ENCODE data around the gene KCNH8.

The KCNH8 gene

GRCh38 chr3:19250959-19251610, 102.8 kb downstream of the KCNH8 start:
- FAIRE-seq: no peak
- TF ChIP-seq POLR2A (IDR thresholded peaks at IDR 0.05; ENCODE audit: low read depth, low read length): no peak
- no peak for DNase-seq (ENCODE audit: insufficient read length, low spot score)

DNA sequence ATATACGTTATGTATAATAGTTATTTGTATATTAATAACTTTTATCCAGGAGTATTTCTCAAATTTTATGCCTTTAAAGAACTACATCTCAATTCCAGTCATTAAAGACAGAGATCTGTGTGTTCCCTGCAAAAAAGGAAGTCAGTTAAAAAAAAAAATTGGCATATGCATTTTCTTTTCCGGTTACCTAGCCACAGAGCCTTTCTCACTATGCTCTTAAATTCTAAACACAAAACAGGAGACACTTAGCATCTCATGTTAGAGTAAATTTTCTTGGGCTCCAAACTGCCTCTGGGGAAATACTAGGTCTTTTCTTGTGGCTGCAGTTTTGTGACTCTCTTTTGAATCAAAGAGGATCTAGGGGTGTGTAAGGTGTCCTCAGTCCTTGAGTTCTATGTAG, 105.9 kb downstream of the KCNH8 start:
- DNase-seq (ENCODE audit: insufficient read length, low spot score): no peak
- FAIRE-seq: no peak
- no peak for TF ChIP-seq POLR2A (IDR thresholded peaks at IDR 0.05; ENCODE audit: low read depth, low read length)

- DNase-seq (ENCODE audit: insufficient read length, low spot score) (no peak), FAIRE-seq (no peak)
- TF ChIP-seq POLR2A (IDR thresholded peaks at IDR 0.05; ENCODE audit: low read depth, low read length): no peak
Observed at GRCh38 chr3:19254784-19255338, 106.6 kb downstream of the KCNH8 start.

DNA sequence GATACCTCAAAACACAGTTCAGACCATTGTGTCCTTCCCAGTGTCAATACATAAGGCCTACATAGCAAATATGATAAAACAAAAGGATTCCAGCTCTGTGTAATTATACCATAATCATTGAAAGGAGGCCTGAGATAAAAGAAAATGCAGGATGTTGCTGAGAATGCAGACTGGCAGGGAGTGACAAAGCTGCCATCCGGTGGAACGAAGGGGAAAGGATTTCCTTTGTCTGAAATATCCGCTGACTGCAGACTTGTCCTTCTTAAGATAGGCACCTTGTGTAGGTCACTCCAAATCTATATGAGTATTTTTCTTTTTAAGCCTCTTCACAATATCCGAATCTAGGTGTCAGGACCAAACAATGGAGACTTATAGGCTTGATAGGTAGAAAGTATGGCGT, 108.0 kb downstream of the KCNH8 start:
- DNase-seq (ENCODE audit: insufficient read length, low spot score): no peak
- no peak for FAIRE-seq
- TF ChIP-seq POLR2A (IDR thresholded peaks at IDR 0.05; ENCODE audit: low read depth, low read length): no peak

DNA sequence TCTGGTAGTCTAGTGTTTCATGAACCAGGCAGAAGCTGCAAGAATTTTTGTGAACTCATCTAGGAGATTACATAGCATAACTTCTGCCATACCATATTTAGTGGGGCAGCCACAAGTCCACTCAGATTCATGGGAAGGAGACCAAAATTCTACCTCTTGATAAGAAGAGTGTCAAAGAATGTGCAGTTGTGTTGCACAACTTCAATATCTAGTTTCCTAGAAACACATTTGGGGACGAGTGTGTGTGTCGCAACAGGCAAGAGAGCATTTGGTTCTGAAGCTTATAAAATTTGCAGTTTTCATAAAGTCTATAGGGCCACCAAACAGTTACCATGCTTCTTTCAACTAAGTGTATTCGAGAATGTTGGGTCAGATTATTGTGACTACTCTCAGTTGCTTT, 115.3 kb downstream of the KCNH8 start:
- no peak for FAIRE-seq
- no peak for TF ChIP-seq POLR2A (IDR thresholded peaks at IDR 0.05; ENCODE audit: low read depth, low read length)
- DNase-seq (ENCODE audit: insufficient read length, low spot score): no peak

DNA sequence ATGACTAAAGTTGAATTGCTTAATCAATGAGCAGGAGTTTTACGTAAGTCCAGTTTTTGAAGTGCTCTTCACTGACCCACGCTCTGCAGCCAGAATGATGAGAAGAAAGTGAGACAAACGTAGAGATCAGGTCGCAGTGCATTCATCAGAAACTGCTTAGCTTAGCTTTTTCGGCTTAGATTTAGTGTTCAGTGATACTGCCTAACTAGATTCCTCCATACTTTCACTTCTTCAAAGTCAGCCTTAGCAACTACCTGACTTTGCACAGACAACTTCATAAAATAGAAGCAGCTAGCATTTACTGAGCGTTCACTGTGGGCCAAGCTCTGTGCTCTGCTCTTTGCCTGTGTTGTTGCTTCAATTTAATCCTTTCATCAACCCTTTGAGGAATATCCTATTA, 116.1 kb downstream of the KCNH8 start:
- FAIRE-seq (no peak), DNase-seq (ENCODE audit: insufficient read length, low spot score) (no peak)
- TF ChIP-seq POLR2A (IDR thresholded peaks at IDR 0.05; ENCODE audit: low read depth, low read length): no peak

DNA sequence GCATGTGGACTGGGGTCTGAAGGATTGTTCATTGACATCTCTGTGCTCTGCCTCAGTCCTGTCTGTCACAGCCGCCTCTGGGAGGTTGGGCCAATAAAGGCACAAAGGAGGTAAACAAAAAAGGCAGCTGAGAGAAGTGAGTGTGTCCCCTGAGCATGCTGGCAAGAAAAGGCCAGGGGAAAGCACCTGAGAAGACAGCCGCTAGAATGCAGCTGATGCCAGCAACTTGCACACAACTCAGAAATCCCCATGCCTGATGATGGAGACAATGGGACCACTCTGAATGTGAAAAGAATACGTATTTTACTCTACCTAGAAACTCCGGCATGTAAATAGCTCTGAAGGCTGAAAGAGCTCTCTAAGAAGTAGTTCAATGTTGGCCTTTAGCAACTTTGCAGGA, 118.7 kb downstream of the KCNH8 start:
- no peak for TF ChIP-seq POLR2A (IDR thresholded peaks at IDR 0.05; ENCODE audit: low read depth, low read length)
- FAIRE-seq (no peak), DNase-seq (ENCODE audit: insufficient read length, low spot score) (no peak)

DNA sequence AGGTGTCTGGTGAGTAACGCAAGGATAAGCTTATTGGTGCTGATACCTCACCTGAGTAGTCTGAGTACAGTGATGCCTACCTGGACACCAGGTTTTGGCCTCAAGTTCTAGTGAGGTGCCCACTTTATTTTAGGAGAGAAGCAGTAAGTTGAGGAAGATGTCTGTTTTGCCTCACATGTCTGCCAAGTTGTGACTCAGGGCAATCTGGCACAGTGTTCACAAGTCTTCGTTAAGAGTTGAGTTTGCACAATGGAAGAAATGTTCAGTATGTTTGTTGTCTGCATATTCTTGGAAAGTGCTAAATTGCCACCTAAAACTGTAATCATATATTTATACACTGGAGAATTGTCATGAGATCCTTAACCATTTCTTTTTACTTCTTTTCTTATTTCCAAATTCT, 122.2 kb downstream of the KCNH8 start:
- no peak for FAIRE-seq
- no peak for TF ChIP-seq POLR2A (IDR thresholded peaks at IDR 0.05; ENCODE audit: low read depth, low read length)

DNA sequence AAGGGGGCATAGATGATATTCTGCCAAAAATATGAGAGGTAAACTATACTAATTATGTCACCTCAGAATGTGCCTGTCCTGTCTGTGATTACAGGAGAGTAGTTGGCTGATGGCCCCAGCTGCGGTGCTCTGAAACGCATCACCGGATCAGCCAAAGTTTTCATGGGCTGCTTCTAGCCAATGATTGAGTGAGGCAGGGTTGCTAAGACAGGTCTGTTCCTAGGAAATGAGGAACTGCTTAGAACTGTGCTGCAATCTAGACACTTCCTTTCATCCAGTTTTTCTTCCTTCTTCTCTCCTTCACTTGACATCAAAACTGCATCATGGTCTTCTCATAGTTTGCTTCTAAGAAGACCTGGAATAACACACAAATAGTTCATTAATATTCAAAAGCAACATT, 124.0 kb downstream of the KCNH8 start:
- no peak for TF ChIP-seq POLR2A (IDR thresholded peaks at IDR 0.05; ENCODE audit: low read depth, low read length)
- DNase-seq (ENCODE audit: insufficient read length, low spot score) (no peak), FAIRE-seq (no peak)

More for the DNA sequence above, 122.2 kb downstream of the KCNH8 start:
- DNase-seq (ENCODE audit: insufficient read length, low spot score): no peak

DNA sequence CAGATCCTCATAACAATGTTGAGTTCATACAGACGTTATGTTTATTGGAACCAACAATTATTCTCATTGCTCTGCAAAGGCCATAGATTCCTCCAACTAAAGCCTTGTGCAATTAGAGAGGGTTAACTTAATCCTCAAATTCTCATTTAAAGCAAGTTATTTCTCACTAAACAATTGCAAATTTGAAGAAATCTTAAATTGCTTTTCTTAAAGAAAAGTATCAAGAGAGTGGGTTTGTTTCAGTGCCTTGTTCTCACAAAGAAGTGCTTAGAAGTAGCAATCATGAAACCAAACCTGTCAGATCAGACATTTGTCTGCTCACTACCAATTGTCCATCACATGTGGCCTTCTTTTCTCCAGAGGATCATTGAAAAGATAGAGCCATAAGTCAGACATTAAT, 124.8 kb downstream of the KCNH8 start:
- no peak for DNase-seq (ENCODE audit: insufficient read length, low spot score)
- TF ChIP-seq POLR2A (IDR thresholded peaks at IDR 0.05; ENCODE audit: low read depth, low read length): no peak
- FAIRE-seq: no peak

GRCh38 chr3:19274576-19274975, 126.3 kb downstream of the KCNH8 start:
- TF ChIP-seq POLR2A (IDR thresholded peaks at IDR 0.05; ENCODE audit: low read depth, low read length): no peak
- FAIRE-seq (no peak), DNase-seq (ENCODE audit: insufficient read length, low spot score) (no peak)

DNA sequence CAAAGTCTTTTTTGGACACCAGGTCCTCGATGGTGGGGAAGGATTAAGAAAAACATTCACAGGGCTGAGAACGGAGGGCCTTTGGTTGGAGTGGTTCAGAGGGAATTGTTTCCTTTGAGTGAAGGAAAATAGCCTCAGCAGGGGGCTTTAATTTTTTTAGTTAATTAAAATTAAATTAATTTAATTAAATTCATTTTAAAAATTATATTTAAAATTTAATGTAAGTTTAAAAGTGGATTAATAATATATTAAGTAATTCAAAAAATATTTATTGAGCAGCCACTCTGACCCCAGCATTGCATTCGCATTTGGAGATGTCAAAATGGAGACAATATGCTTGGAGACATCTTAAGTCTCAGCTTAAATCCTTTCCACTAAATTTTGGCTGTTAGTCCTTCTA, 136.7 kb downstream of the KCNH8 start:
- no peak for TF ChIP-seq POLR2A (IDR thresholded peaks at IDR 0.05; ENCODE audit: low read depth, low read length)
- FAIRE-seq (no peak), DNase-seq (ENCODE audit: insufficient read length, low spot score) (no peak)

DNA sequence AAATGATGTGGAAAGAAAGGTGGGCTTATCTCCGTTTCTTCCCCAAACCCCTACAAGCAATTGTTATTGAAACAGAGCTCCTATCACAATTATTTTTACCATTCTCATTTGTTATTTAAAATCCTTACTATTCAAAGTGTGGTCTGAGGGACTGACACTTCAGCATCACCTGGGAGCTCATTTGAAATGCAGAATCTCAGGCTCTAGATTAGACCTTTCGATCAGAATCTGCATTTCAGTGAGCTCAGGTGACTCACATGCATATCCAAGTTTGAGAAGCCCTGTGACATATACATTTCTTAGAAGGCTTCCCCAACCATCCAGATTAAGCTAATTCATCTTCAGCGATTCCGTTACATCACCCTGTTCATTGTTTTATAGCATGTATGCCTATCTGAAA, 145.0 kb downstream of the KCNH8 start:
- DNase-seq (ENCODE audit: insufficient read length, low spot score): no peak
- no peak for TF ChIP-seq POLR2A (IDR thresholded peaks at IDR 0.05; ENCODE audit: low read depth, low read length)
- FAIRE-seq: no peak

DNA sequence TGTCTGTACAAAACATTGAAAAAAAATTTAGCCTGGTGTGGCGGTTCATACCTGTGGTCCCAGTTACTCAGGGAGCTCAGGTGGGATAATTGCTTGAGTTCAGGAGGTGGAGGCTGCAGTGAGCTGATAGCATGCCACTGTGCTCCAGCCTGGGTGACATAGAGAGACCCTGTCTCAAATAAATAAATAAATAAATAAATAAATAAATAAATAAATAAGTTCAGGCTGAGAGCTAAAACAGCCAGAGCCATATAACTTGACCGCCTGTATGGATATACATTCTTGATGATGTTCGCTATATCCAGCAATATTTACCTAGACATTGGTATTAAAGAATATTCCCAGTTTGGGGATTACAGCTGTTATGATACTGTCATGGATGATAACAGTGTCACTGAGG, 146.9 kb downstream of the KCNH8 start:
- no peak for FAIRE-seq
- TF ChIP-seq POLR2A (IDR thresholded peaks at IDR 0.05; ENCODE audit: low read depth, low read length): no peak
- DNase-seq (ENCODE audit: insufficient read length, low spot score): no peak

DNA sequence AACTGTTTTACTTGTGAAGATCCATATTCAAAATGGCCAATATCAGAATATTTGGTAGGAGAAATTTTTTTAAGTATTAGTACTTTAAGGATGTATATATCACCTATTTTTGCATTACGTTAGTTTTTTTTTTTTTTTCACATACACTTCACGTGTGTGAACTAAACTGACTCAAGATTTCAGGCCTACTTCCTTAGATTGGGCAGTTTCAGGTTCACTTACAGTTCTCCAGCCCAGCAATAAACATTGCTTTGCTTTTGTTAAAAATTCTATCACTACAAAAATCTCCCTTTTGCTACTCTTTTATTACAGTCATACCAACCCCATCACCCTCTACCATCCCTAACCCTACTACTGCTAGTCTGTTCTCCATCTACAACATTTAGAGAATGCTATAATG, 183.6 kb downstream of the KCNH8 start:
- DNase-seq (ENCODE audit: insufficient read length, low spot score): no peak
- FAIRE-seq: no peak
- no peak for TF ChIP-seq POLR2A (IDR thresholded peaks at IDR 0.05; ENCODE audit: low read depth, low read length)

DNA sequence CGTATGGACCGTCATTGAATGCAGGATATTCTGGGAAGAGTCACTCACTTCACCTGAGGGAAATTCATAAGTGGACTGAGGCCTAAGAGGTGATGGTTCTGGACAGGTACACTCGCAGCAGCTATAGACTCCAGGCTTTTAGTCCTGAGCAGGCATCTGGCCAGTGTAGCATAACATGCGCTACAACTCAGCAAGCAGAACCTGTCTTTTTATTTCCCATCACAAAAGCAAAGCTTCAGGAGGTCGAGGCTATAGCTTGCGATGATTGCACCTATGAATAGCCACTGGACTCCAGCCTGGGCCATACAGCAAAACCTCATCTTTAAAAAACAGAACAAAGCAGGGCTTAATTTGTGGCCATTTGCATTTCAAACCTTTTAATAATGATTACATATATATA, 185.8 kb downstream of the KCNH8 start:
- FAIRE-seq (no peak), DNase-seq (ENCODE audit: insufficient read length, low spot score) (no peak)
- no peak for TF ChIP-seq POLR2A (IDR thresholded peaks at IDR 0.05; ENCODE audit: low read depth, low read length)

Data from H54 (cell line).